Fibroblast of skin of scalp (primary cell): ENCODE results near the gene GRP.
"Not testable (repeated sequence)": the region's sequence is repeated elsewhere in the genome, so short reads cannot be mapped to it uniquely, and the experiment has no call there.

Source experiments
- DNase-seq: peaks from one replicate; pipeline ENCODE4 v3.0.0-alpha.2; 2013

Gene GRP

DNA sequence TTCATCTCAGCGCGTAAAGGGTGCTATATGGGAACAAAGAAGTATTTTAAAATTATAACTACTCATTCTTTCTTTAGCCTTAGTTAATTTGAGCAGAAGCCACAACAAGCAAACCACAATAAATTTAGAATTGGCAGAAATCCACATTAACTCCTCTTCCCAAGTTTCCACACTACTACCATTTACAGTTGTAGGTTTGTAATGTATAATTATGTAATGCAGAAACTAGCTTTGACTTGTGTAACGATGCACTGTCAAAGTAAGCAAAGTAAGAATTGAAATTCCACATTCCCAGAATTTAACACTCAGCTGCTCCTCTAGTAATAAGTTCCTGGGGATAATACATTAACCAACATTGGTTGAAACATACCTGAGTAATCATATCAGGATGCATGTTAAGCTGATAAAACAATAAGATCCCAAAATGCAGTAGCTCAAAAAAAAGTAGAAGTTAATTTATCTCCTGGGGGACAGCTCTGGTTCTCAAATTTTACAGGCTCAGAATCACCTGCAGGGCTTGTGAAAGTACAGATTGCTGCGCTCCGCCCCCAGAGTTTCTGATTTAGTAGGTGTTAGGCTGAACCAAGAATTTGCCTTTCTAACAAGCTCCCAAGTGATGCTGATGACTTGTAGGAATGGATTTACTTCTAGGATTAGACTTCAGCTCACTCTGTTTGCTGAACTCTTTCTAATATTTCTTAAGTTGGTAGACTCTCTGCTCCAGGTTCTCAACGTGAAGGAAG, 9.9 kb downstream of the GRP start:
- DNase-seq = no peak

- DNase-seq = no peak
These were observed 11.2 kb downstream of the GRP start for GRCh38 chr18:59231114-59231513.

- DNase-seq = no peak
These were observed 11.9 kb downstream of the GRP start for GRCh38 chr18:59231877-59232276.

GRCh38 chr18:59232309-59233016, 12.5 kb downstream of the GRP start:
- no peak for DNase-seq

DNA sequence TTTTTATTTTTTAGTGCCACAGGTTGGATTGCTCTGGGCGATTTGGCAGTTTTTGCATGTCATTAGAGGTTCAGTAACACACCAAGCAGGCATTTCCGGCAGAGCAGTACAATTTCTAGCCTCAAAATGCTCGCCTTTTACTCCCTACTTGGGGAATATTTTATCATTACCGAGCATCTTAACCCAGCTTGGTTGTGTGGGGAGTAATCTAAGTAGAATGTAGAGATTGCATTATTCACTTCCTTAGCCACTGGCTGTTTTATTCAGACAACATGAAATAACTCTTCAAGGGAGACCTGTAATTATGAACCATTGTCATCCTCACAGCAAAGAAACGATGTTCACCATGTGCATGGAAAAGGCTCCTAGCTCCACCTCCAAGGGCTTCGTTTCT, 13.1 kb downstream of the GRP start:
- no peak for DNase-seq

DNA sequence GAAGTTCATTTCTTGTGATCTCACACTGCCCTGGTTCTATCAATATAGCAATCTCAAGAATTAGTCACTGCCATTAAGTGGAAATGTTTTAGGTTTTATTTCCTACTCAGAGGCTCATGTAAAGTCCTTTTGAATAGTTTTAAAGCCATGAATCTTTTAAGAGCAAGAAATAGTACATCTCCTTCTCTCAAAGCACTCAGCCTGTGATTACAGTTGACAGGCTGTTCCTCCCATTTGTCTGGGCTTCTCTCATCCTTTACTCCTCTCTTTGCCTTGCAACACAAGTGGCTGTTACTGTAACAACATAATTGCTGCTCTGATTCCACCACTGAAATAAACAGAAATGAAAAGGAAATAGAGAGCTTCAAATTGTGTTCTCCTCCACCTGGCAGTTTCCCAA, 18.4 kb downstream of the GRP start:
- no peak for DNase-seq

- DNase-seq = no peak
These were observed 19.7 kb downstream of the GRP start for GRCh38 chr18:59239642-59240041.

DNA sequence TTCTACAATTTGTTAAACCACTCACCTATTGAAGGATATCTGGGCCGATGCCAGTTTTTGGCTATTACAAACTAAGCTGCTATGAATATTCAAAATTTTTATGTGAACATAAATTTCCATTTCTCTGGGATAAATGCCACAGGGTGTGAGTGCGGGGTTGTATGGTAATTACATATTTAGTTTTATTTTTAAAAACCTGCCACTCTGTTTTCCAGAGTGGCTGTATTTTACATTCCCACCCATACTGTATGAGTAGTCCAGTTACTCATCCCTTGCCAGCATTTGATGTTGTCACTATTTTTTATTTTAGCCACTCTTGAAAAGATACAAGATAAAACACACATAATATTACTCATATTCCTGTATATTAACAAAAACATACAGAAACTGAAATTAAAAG, 22.9 kb downstream of the GRP start:
- DNase-seq = no peak

DNA sequence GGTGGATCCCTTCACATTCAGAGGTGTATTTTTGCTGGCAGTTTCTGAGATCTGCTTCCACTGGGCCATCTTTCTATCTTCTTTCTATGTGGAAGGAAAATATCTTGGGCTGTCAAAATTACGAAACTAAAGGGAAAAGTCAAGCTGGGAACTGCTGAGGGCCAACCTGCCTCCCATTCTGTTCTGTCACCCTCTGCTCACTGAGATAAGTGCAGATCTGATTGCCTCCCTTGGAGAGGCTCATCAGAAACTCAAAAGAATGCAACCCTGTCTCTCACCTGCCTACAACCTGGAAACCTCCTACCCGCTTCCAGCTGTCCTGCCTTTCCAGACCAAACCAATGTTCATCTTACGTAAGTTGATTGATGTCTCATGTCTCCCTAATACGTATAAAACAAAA, 26.8 kb downstream of the GRP start:
- DNase-seq = no peak

DNA sequence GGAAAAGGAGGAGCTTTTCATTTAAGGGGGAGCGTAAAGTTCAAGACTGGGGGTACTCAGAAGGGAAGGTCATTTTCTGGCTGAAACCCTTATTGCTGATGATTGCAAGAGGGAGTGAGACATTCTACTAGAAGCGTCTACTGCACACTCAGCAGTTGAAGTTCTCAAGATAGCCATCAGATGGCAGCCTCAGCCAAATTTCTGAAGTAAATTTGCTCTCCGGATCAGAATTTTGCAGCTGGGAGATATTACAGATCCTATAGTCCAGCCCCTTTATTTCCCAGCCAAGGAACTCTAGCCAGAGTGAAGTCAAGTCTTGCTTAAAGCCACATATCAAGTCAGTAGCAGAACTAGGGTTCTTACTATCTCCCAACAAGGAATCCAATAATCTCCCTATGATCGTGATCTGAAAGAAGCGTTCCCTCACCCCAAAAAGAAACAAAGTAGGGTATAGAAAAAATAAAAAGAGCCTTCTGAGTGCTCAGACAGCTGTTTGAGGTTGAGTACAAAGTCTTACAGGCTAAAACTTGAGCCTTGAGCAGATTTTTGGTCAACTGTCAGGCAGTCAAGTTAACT, 29.3 kb downstream of the GRP start:
- DNase-seq = peak; percentile 84

GRCh38 chr18:59255491-59255890, 35.5 kb downstream of the GRP start:
- not testable (repeated sequence) for DNase-seq

- DNase-seq = not testable (repeated sequence)
These were observed 41.9 kb downstream of the GRP start for GRCh38 chr18:59261842-59262241.

DNA sequence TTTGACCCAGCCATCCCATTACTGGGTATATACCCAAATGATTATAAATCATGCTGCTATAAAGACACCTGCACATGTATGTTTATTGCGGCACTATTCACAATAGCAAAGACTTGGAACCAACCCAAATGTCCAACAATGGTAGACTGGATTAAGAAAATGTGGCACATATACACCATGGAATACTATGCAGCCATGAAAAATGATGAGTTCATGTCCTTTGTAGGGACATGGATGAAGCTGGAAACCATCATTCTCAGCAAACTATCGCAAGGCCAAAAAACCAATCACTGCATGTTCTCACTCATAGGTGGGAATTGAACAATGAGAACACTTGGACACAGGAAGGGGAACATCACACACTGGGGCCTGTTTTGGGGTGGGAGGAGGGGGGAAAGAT, 42.3 kb downstream of the GRP start:
- not testable (repeated sequence) for DNase-seq

GRCh38 chr18:59263661-59264060, 43.7 kb downstream of the GRP start:
- no peak for DNase-seq

DNA sequence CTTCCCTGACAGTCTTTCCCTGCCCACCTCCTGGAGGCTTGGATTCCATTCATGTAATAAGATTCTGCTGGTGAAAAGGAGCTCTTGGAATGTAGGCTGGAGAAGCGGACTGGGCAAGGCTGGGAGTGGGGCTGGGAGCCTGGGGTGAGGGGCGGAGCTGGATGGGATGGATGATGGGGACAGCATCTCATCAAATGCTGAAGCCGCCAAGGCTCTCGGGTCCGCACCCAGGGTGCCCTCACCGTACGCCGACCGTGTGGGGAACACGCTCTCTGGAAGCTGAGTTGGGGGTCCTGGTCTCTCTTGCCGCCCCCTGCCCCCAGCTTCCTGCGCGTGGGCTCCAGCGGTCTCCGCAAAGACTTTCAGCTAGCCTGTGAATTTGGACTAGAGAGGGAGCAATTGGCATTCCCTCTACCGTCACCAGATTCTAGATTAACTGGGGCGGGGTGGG, 44.2 kb downstream of the GRP start:
- DNase-seq = no peak

DNA sequence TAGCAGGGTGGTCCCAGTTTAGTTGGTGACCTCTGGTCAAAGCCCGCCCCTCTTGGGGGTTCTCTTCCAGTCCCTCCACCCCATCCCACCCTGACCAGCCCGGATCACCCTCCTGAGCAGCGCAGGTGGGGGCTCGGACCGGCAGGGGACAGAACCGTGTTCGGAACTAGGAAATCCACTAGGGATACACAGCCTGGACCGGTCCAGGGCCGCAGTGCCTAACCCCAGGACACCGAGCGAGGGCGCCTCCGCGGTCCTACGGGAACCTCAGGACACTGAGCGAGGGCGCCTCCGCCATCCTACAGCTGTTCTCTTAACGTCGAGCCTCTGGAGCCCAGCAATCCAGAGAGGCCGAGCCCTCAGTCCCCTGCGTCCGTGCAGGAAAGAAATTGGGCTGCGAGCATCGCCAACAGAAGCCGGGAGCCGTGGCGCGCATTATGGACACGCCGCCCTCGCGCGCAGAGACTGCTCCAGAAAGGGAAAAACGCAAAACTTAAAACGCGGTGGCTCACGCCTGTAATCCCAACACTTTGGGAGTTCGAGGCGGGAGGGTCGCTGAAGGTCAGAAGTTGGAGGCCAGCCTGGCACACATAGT, 44.8 kb downstream of the GRP start:
- no peak for DNase-seq

- DNase-seq = no peak
These were observed 45.5 kb downstream of the GRP start for GRCh38 chr18:59265246-59265973.

- DNase-seq = no peak
These were observed 46.0 kb downstream of the GRP start for GRCh38 chr18:59265974-59266369.

DNA sequence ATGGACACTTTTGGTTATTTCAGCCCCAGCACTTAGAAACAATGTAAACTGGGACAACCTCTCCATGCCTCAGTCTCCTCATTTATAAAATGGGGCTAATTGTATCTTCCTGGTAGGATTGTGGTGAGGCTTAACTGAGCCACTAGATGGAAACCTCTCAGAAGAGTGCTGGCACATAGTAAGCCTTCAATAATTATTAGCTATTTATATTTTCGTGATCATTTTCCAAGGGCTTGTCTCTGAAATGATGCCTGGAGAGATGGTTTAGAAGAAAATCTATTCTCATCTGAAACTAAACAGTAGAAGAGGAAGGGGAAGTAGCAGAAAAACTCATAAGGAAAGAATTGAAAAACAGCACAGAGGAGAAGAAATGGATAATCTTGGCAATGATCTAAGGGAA, 46.5 kb downstream of the GRP start:
- DNase-seq = no peak

- no peak for DNase-seq
These were observed 47.0 kb downstream of the GRP start for GRCh38 chr18:59266886-59267502.

DNA sequence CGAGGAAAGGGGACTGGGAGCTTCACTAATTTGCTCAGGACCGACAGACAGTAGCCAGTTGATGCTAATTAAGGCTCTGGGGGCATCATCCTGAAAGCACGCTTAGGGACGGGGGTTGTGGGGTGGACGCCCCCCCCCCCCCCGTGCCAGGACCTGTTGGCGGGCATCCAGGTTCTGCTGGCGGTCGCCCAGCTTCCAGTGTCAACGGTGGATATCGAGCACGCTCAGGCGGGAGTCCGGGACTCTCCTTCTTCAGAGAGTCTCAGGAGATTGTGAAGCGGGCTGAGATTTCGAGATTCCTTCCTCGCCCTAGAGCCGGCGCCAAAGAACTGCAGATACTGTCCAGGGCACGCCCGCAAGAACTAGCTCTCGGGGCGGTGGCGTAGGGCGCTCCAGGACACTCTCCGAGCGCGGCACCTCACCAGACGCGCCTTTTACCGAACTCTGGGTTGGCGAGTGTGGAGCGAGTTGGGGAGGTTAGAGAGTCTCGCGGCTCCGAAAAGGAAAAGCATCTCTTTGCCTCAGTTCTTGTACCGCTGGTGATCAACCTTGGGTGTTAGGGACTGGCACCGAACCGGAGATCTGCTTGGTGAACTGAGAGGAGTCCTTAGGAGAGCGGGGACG, 47.7 kb downstream of the GRP start:
- DNase-seq = no peak
